CD8-positive, alpha-beta memory T cell (primary cell): ENCODE measurements around the gene CALN1. TPM values are rescaled to one million over a fixed set of nuclear protein-coding genes. Genes with fewer than 3 reads are reported as not detected.

Experiments used
- CTCF ChIA-PET: fragments of 350-600 bp; sonication (Branson Sonifier 250); formaldehyde crosslinking; loops from one replicate; lab custom pipeline; 2021; ENCODE audit warnings: antibody characterized with exemption; lab: Charles Lee
- POLR2A ChIA-PET: fragments of 350-600 bp; sonication (Branson Sonifier 250); formaldehyde crosslinking; loops from one replicate; lab custom pipeline; 2021; ENCODE audit warnings: antibody characterized with exemption; lab: Charles Lee
- DNase-seq, 5 donors: peaks; one replicate each; pipeline versions ENCODE4 v3.0.0 to v3.0.0-alpha.2; 2020 to 2022; ENCODE audit warnings: mixed read lengths in 1 of 5
- H3K27ac ChIP-seq: one replicate; pipeline ENCODE4 v1.7.0; 2013; ENCODE audit warnings: low read depth, mild to moderate bottlenecking, low read length, moderate library complexity
- H3K27me3 ChIP-seq: 2 replicates; pipeline ENCODE4 v1.7.0; 2013; ENCODE audit warnings: low read length, mild to moderate bottlenecking; ENCODE audit not compliant: insufficient read depth, poor library complexity, severe bottlenecking
- H3K36me3 ChIP-seq: 2 replicates; pipeline ENCODE4 v1.7.0; 2013; ENCODE audit warnings: mild to moderate bottlenecking, low read length, moderate library complexity; ENCODE audit not compliant: insufficient read depth
- H3K4me1 ChIP-seq: 2 replicates; pipeline ENCODE4 v1.7.0; 2013; ENCODE audit warnings: mild to moderate bottlenecking, low read length, moderate library complexity; ENCODE audit not compliant: insufficient read depth
- H3K4me3 ChIP-seq: 2 replicates; pipeline ENCODE4 v1.7.0; 2013; ENCODE audit warnings: mild to moderate bottlenecking, low read length
- H3K9me3 ChIP-seq: 2 replicates; pipeline ENCODE4 v1.7.0; 2013; ENCODE audit warnings: mild to moderate bottlenecking, low read length
- H3K27ac Mint-ChIP-seq, 8 donors: one replicate each; pipeline ENCODE4 v1.8.0; 2020 to 2021; ENCODE audit warnings: mixed read lengths in 8 of 8, mild to moderate bottlenecking in 6 of 8, inconsistent platforms in 3 of 8, moderate library complexity in 3 of 8
- H3K27me3 Mint-ChIP-seq, 2 donors: one replicate each; pipeline ENCODE4 v1.8.0; 2020 to 2021; ENCODE audit warnings: mixed read lengths in 2 of 2, mild to moderate bottlenecking in 1 of 2, moderate library complexity in 1 of 2
- H3K36me3 Mint-ChIP-seq, 3 donors: one replicate each; pipeline ENCODE4 v1.8.0; 2020 to 2021; ENCODE audit warnings: mixed read lengths in 3 of 3, inconsistent platforms in 1 of 3, mild to moderate bottlenecking in 1 of 3
- H3K4me1 Mint-ChIP-seq, 3 donors: one replicate each; pipeline ENCODE4 v1.8.0; 2020 to 2021; ENCODE audit warnings: mixed read lengths in 3 of 3, inconsistent platforms in 1 of 3, mild to moderate bottlenecking in 1 of 3
- H3K4me3 Mint-ChIP-seq, 7 donors: one replicate each; pipeline ENCODE4 v1.8.0; 2020 to 2021; ENCODE audit warnings: mixed read lengths in 7 of 7, mild to moderate bottlenecking in 6 of 7, moderate library complexity in 4 of 7, inconsistent platforms in 2 of 7
- H3K9me3 Mint-ChIP-seq, 5 donors: one replicate each; pipeline ENCODE4 v1.8.0; 2020 to 2022; ENCODE audit warnings: mixed read lengths in 5 of 5, mild to moderate bottlenecking in 3 of 5, moderate library complexity in 2 of 5, inconsistent platforms in 1 of 5
- polyA plus RNA-seq: library from polyadenylated mRNA; unstranded; fragments of 300-500 nt; fragmentation: Illumina TruSeq; gene quantifications from one replicate; pipeline ENCODE4 v1.2.3, GENCODE V29; 2021
- total RNA-seq, 2 experiments: library from RNA; stranded (reverse); gene quantifications; one replicate each; pipeline ENCODE4 v1.2.3, GENCODE V29; 2021

CALN1 gene
- total and polyA plus RNA-seq, 3 experiments from 2014 or later, result not detected

DNA sequence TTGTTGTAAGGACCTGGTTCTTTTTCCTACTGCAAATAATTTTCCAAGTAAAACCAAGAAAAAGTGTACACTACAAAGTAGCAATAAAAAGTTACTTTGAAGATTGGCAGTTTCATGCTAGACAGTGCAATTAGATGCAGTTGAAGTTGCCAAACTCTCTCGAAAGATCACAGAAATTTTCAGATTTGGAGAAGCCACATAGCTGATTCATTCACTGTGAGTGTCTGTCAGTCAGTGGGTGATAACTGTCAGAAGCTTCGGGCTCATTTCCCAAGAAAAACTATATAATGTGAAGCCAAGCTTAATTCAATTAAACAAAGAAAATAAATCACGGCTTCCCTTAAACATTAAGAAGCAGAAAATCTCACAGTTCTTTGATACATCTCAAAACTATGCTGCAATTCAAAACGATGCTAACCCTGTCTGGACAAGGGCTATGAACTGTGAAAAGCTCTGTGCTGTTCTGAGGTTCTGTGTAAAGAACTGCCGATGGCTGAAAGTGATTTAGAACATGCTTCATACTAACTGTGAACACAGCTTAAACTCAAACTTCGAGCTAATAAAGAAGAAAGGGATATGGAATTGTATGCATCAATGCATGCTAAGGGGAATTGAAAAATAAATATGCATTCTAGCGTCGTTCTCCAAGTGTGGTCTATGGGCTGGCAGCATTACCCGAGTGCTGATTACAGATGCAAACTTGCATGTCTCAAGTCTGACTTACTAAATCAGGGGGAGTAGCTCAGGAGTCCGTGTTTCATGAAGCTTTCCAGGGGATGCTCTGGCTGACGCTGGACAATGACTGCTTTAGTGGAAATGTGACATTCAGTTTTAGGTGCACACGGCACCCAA lies 557.4 kb downstream of the CALN1 start:
- Mint-ChIP-seq H3K4me3 (no peak overlapping the region), H3K9me3 (peaks cover 0 to 12% (median 3%) of the 10 kb centered on the region in 5 donors)
- POLR2A ChIA-PET, result no interaction called here

GRCh38 chr7:71851776-71852498 lies 560.2 kb downstream of the CALN1 start:
- no peaks in the 10 kb centered on the region for H3K4me1 Mint-ChIP-seq
- no peaks in the 10 kb centered on the region for H3K36me3 ChIP-seq
- no peak overlapping the region for H3K4me3 ChIP-seq
- ChIA-PET POLR2A (no interaction called here), CTCF (no interaction called here)
- no peak overlapping the region for H3K27ac ChIP-seq
- no peaks in the 10 kb centered on the region for H3K27me3 ChIP-seq
- peaks cover 0 to 4% (median 0%) of the 10 kb centered on the region in 5 donors for H3K9me3 Mint-ChIP-seq
- no peaks in the 10 kb centered on the region for H3K36me3 Mint-ChIP-seq
- no peaks in the 10 kb centered on the region for H3K9me3 ChIP-seq
- no peak overlapping the region for H3K4me3 Mint-ChIP-seq
- H3K27ac Mint-ChIP-seq, result no peak overlapping the region
- no peaks in the 10 kb centered on the region for H3K27me3 Mint-ChIP-seq
- DNase-seq, result no peak
- H3K4me1 ChIP-seq, result no peaks in the 10 kb centered on the region

More for the DNA sequence above, 557.4 kb downstream of the CALN1 start:
- no peaks in the 10 kb centered on the region for H3K9me3 ChIP-seq
- Mint-ChIP-seq H3K4me1 (no peaks in the 10 kb centered on the region), H3K27me3 (no peaks in the 10 kb centered on the region), H3K27ac (no peak overlapping the region), H3K36me3 (no peaks in the 10 kb centered on the region)
- no peaks in the 10 kb centered on the region for H3K4me1 ChIP-seq
- H3K4me3 ChIP-seq, result no peak overlapping the region
- no peak overlapping the region for H3K27ac ChIP-seq
- H3K27me3 ChIP-seq, result no peaks in the 10 kb centered on the region
- CTCF ChIA-PET, result interaction anchor here (1.0 kb wide), 1 partner anchor 8 kb away, joined by 3 read pairs; no protein-coding TSS in a partner anchor
- DNase-seq, result no peak
- H3K36me3 ChIP-seq, result no peaks in the 10 kb centered on the region

- CTCF ChIA-PET, result interaction anchor here (0.9 kb wide), 1 partner anchor 9 kb away, joined by 3 read pairs; no protein-coding TSS in a partner anchor
Measured at GRCh38 chr7:71846160-71846559, 566.0 kb downstream of the CALN1 start.

GRCh38 chr7:71843676-71844075 lies 568.5 kb downstream of the CALN1 start:
- no peak for DNase-seq
- ChIA-PET CTCF (no interaction called here), POLR2A (no interaction called here)
- no peaks in the 10 kb centered on the region for H3K4me1 Mint-ChIP-seq
- peaks cover 0 to 9% (median 5%) of the 10 kb centered on the region in 5 donors for H3K9me3 Mint-ChIP-seq
- no peaks in the 10 kb centered on the region for H3K27me3 ChIP-seq
- no peaks in the 10 kb centered on the region for H3K36me3 ChIP-seq
- no peak overlapping the region for H3K4me3 ChIP-seq
- H3K27ac ChIP-seq, result no peak overlapping the region
- no peak overlapping the region for H3K27ac Mint-ChIP-seq
- H3K27me3 Mint-ChIP-seq, result no peaks in the 10 kb centered on the region
- H3K36me3 Mint-ChIP-seq, result no peaks in the 10 kb centered on the region
- H3K9me3 ChIP-seq, result no peaks in the 10 kb centered on the region
- no peak overlapping the region for H3K4me3 Mint-ChIP-seq
- H3K4me1 ChIP-seq, result no peaks in the 10 kb centered on the region

More at GRCh38 chr7:71846160-71846559, 566.0 kb downstream of the CALN1 start:
- Mint-ChIP-seq H3K27ac (no peak overlapping the region), H3K4me3 (no peak overlapping the region), H3K4me1 (no peaks in the 10 kb centered on the region), H3K36me3 (no peaks in the 10 kb centered on the region), H3K9me3 (peaks cover 0 to 7% (median 2%) of the 10 kb centered on the region in 5 donors), H3K27me3 (no peaks in the 10 kb centered on the region)
- Histone ChIP-seq H3K27ac (no peak overlapping the region), H3K36me3 (no peaks in the 10 kb centered on the region), H3K4me3 (no peak overlapping the region), H3K27me3 (no peaks in the 10 kb centered on the region), H3K4me1 (no peaks in the 10 kb centered on the region), H3K9me3 (no peaks in the 10 kb centered on the region)
- DNase-seq, result no peak
- POLR2A ChIA-PET, result no interaction called here

- H3K36me3 Mint-ChIP-seq, result no peaks in the 10 kb centered on the region
- no peaks in the 10 kb centered on the region for H3K4me1 Mint-ChIP-seq
- Histone ChIP-seq H3K36me3 (no peaks in the 10 kb centered on the region), H3K9me3 (no peaks in the 10 kb centered on the region), H3K27me3 (no peaks in the 10 kb centered on the region), H3K4me3 (no peak overlapping the region), H3K27ac (no peak overlapping the region), H3K4me1 (no peaks in the 10 kb centered on the region)
- CTCF ChIA-PET, result no interaction called here
- H3K4me3 Mint-ChIP-seq, result no peak overlapping the region
- DNase-seq, result no peak
- H3K27ac Mint-ChIP-seq, result no peak overlapping the region
- POLR2A ChIA-PET, result no interaction called here
- H3K9me3 Mint-ChIP-seq, result peaks cover 0 to 10% (median 5%) of the 10 kb centered on the region in 5 donors
- H3K27me3 Mint-ChIP-seq, result no peaks in the 10 kb centered on the region
Measured at GRCh38 chr7:71842786-71843185, 569.4 kb downstream of the CALN1 start.

- Histone ChIP-seq H3K27ac (no peak overlapping the region), H3K27me3 (no peaks in the 10 kb centered on the region), H3K9me3 (no peaks in the 10 kb centered on the region), H3K4me3 (no peak overlapping the region), H3K4me1 (no peaks in the 10 kb centered on the region), H3K36me3 (no peaks in the 10 kb centered on the region)
- no peaks in the 10 kb centered on the region for H3K4me1 Mint-ChIP-seq
- H3K36me3 Mint-ChIP-seq, result no peaks in the 10 kb centered on the region
- CTCF ChIA-PET, result interaction anchor here (1.5 kb wide), 1 partner anchor 51 kb away, joined by 3 read pairs; no protein-coding TSS in a partner anchor
- POLR2A ChIA-PET, result no interaction called here
- H3K9me3 Mint-ChIP-seq, result peaks cover 0 to 10% (median 7%) of the 10 kb centered on the region in 5 donors
- no peak overlapping the region for H3K4me3 Mint-ChIP-seq
- H3K27me3 Mint-ChIP-seq, result no peaks in the 10 kb centered on the region
- no peak overlapping the region for H3K27ac Mint-ChIP-seq
- no peak for DNase-seq
Measured at GRCh38 chr7:71842381-71842780, 569.8 kb downstream of the CALN1 start.

- no peak overlapping the region for H3K4me3 ChIP-seq
- H3K27me3 ChIP-seq, result no peaks in the 10 kb centered on the region
- Mint-ChIP-seq H3K36me3 (no peaks in the 10 kb centered on the region), H3K27ac (no peak overlapping the region), H3K4me1 (no peaks in the 10 kb centered on the region), H3K4me3 (no peak overlapping the region), H3K27me3 (no peaks in the 10 kb centered on the region), H3K9me3 (peaks cover 6 to 14% (median 9%) of the 10 kb centered on the region in 5 donors)
- no peak overlapping the region for H3K27ac ChIP-seq
- H3K4me1 ChIP-seq, result no peaks in the 10 kb centered on the region
- no peak for DNase-seq
- ChIA-PET POLR2A (no interaction called here), CTCF (no interaction called here)
- H3K36me3 ChIP-seq, result no peaks in the 10 kb centered on the region
- H3K9me3 ChIP-seq, result no peaks in the 10 kb centered on the region
Measured at GRCh38 chr7:71835056-71835455, 577.1 kb downstream of the CALN1 start.

- H3K36me3 ChIP-seq, result no peaks in the 10 kb centered on the region
- Mint-ChIP-seq H3K4me3 (no peak overlapping the region), H3K4me1 (no peaks in the 10 kb centered on the region), H3K9me3 (peaks cover 7 to 18% (median 11%) of the 10 kb centered on the region in 5 donors), H3K27ac (peak overlapping the region in 1 of 8 donors; percentile 9), H3K27me3 (no peaks in the 10 kb centered on the region), H3K36me3 (no peaks in the 10 kb centered on the region)
- no peaks in the 10 kb centered on the region for H3K4me1 ChIP-seq
- no peak overlapping the region for H3K27ac ChIP-seq
- CTCF ChIA-PET, result no interaction called here
- no peak overlapping the region for H3K4me3 ChIP-seq
- POLR2A ChIA-PET, result no interaction called here
- H3K27me3 ChIP-seq, result no peaks in the 10 kb centered on the region
- no peak for DNase-seq
- no peaks in the 10 kb centered on the region for H3K9me3 ChIP-seq
Measured at GRCh38 chr7:71829515-71829914, 582.6 kb downstream of the CALN1 start.
